Right ventricle myocardium inferior (tissue), 1 donor: ENCODE results near the gene MYOM1. TPM values are rescaled to one million over a fixed set of nuclear protein-coding genes. Genes with fewer than 3 reads are reported as not detected.
"Not testable (repeated sequence)": the region's sequence is repeated elsewhere in the genome, so short reads cannot be mapped to it uniquely, and the experiment has no call there.

Source experiments
- ATAC-seq: fragments of 200-7000 bp; cut with Tn5 transposase; one replicate; pipeline ENCODE4 v1.9.1; 2020; ENCODE audit warnings: mild to moderate bottlenecking, moderate library complexity
- DNase-seq: peaks from one replicate; pipeline ENCODE4 v3.0.0; 2021; ENCODE audit errors: missing footprints
- intact Hi-C: fragments of 100-400 bp; cut with DNase I; formaldehyde crosslinking; loops from one replicate; pipeline ENCODE4 v1.11.0; 2022
- total RNA-seq: library from RNA; stranded (reverse); fragmentation: NEBNext Ultra II Directional; extraction: Animal tissue kit (Norgen Biotek cat#: 25700); gene quantifications from one replicate; pipeline ENCODE4 v1.2.1, GENCODE V29; 2021
- donor health status: DM: no; HTN: yes; CAD: no; lungs with severe emphysema.

MYOM1 gene
- total RNA-seq, 1 donor from 2014 or later, result 611 TPM

DNA sequence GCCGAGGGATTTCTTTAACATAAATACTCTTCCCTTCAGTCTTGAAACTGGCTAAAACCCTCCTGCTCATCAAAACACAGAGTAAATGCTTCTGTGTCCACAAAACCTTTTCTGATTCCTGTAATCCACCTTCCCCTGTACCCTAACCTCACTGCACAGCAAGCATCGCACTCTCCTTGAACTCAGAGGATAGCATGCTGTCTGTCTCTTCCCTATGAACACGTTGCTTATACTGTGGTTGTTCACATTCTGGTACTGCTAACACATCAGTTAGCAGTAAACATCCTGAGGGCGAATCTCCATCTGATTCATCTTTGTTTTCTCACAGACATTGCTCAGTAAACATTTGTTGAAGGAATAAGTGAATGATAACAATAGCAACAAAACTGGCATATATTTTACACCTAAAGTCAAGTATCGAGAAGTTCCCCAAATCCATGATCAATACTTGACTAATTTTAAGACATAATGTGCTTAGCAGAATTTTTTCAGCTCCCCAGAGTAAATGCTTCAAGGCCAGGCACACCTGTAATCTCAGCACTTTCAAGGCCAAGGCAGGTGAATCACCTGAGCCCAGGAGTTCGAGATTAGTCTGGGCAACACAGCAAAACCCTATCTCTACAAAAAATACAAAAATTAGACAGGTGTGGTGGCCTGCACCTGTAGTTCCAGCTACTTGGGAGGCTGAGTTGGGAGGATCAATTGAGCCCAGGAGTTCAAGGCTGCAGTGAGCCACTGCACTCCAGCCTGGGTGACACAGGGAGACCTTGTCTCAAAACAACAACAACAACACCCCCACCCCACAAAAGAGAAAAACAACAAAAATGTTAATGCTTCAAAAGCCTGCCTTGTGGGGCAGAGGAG lies 161.2 kb downstream of the MYOM1 start:
- DNase-seq (no peak), ATAC-seq (no peak)
- intact Hi-C loops, result no loop called here

DNA sequence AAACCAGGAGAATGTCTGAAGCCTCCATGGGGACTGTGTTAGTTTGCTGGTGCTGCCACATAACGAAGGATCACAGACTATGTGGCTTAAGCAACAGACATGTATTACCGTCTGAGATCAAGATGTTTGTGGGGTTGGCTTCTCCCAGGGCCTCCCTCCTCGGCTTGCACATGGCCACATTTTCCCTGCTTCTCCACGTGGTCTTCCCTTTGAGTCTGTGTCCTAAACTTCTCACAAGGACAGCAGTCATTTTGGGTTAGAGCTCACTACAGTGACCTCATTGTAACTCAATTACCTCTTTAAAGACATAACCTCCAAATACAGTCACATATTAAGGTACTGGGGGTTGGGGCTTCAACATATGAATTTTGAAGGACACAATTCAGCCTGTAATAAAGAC lies 162.2 kb downstream of the MYOM1 start:
- intact Hi-C loops, result no loop called here
- no peak for DNase-seq
- no peak for ATAC-seq

DNA sequence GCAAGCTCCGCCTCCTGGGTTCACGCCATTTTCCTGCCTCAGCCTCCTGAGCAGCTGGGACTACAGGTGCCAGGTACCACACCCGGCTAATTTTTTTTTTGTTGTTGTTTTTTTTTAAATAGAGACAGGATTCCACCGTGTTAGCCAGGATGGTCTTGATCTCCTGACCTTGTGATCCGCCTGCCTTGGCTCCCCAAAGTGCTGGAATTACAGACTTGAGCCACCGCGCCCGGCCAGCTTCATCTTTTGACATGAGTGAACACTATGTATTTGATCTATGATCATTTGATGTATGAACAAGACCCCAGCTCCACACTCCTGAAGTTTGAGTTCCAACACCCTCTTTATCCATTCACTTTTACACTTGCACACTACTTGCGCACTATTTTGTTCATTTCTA lies 163.5 kb downstream of the MYOM1 start:
- ATAC-seq (no peak), DNase-seq (no peak)
- intact Hi-C loops, result no loop called here

DNA sequence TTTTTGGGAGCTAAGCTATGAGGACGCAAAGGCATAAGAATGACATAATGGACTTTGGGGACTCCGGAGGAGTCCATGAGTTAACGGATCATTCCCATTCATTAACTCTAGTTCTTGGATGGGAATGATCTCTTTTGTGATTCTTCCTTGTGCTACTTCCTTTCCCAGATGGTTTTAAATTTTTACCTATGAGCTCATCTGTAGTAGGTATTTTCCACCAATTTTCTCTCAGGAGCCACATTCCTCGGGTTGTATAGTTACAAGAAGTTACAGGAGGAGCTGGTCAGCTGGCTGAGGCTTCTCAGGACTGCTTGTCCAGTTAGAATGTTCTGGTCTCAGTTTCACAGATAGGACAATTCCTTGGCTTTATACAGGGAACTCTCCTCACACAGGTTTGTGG lies 164.0 kb downstream of the MYOM1 start:
- no peak for ATAC-seq
- intact Hi-C loops, result no loop called here

DNA sequence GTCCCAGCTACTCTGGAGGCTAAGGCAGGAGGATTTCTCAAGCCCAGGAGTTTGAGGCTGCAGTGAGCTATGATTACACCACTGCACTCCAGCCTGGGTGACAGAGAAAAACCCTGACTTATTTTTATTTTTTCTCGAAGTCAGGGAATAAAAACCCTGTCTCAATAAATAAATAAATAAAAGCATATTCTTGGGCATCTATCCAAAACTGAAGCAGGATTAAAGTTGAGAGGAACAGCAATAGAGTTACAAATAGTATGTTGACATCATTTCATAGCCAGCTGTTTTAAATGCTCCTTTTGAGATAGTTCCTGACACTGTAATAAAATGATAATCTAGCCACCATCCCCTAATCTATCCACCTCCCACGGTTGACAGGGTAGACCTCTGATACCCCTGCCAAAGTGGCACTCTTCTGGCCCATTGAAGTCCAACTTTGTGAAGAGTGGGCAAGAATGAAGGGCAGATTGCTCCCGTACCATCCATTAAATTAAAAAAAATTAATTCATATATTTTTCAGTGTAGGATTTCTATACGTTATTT lies 164.5 kb downstream of the MYOM1 start:
- ATAC-seq, result no peak
- DNase-seq, result no peak
- intact Hi-C loops, result no loop called here

More for the DNA sequence above, 164.0 kb downstream of the MYOM1 start:
- DNase-seq, result no peak

DNA sequence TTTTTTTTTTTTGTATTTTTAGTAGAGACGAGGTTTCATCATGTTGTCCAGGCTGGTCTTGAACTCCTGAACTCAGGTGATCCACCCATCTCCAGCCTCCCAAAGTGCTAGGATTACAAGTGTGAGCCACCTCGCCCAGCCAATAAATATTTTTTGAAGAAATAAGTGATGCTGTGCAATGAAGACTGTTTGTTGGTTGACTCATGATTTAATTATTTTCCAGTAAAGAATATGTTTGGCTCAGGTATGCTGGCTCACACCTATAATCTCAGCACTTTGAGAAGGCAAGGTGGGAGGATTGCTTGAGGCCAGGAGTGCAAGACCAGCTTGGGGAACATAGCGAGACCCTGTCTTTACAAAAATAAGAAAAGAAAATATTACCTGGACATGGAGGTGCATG lies 165.0 kb downstream of the MYOM1 start:
- DNase-seq, result no peak
- intact Hi-C loops, result no loop called here
- ATAC-seq, result no peak

DNA sequence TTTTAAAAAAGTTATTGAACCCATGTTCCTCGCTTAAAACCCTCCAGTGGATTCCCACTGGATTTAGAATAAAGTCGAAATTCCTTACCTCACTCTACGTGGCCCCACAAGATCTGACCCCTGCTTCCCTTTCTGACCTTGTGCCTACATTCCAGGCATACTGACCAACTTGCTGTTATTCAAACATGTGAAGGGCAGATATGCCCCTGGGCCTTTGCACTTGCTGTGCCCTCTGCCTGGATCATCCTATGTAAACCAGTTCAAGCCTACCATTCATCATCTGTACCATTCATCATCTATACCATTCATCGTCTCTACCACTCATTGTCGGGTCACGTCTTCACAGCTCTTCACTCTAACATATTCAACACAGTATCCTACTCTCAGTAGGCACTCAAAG lies 165.6 kb downstream of the MYOM1 start:
- no peak for ATAC-seq
- no peak for DNase-seq
- intact Hi-C loops, result no loop called here

DNA sequence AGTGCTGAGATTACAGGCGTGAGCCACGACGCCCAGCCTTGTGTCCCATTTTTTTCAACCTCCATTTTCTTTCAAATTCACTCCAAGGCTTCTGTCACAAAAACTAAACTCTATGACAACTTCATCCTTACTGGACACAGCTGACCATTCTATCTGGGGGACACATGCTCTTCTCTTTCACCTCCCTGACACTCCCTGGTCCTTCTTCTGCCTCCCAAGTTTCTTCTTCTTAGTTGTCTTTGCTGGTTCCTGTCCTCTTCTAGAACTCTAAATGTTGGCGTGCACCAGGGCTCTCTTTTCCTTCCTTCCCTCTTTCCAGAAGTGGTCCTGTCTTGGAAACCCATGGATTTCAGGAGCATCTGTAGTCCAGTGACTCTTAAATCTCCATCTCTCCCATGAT lies 166.7 kb downstream of the MYOM1 start:
- DNase-seq (no peak), ATAC-seq (no peak)
- intact Hi-C loops, result no loop called here

DNA sequence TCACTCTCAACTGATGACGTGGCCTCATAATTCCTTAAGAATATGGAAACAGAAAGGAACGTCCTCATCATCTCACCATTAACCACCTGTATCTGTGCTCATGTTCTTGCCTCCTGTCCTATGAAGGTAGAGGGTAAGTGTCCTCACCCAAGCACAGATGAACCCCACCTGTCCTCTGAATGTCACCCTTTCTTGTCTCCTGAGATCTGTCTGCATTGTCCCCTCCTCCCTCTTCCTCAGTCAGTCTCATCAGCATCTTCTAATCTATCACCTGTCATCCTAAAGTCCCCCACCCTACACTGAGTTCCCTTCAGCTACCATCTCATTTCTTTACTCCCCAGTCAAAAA lies 167.4 kb downstream of the MYOM1 start:
- DNase-seq (no peak), ATAC-seq (no peak)

DNA sequence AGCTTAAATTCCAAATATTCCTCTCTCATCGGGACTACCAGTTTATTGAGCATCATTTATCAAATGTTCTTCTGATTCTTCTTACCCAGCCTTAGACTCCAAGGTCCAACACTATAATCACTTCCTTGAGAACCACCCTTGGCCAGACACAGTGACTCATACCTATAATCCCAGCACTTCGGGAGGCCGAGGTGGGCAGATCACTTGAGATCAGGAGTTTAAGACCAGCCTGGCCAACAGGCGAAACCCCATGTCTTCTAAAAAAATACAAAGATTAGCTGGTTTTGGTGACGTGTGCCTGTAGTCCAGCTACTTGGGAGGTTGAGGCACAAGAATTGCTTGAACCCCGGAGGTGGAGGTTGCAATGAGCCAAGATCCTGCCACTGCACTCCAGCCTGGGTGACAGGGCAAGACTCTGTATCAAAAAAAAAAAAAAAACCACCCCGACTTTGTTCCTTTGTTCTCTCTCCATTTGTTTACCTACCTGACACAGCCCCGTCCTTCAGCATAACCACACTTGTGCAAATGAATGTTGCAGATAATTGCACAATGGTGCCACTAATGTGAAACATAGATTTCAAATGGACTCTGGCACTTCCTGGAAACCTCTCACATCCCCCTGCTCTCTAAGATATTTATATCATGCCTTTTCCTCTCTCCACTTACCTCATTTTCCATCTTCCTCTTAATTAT lies 167.9 kb downstream of the MYOM1 start:
- ATAC-seq (no peak), DNase-seq (no peak)
- intact Hi-C loops, result no loop called here

More for the DNA sequence above, 167.4 kb downstream of the MYOM1 start:
- intact Hi-C loops, result no loop called here

DNA sequence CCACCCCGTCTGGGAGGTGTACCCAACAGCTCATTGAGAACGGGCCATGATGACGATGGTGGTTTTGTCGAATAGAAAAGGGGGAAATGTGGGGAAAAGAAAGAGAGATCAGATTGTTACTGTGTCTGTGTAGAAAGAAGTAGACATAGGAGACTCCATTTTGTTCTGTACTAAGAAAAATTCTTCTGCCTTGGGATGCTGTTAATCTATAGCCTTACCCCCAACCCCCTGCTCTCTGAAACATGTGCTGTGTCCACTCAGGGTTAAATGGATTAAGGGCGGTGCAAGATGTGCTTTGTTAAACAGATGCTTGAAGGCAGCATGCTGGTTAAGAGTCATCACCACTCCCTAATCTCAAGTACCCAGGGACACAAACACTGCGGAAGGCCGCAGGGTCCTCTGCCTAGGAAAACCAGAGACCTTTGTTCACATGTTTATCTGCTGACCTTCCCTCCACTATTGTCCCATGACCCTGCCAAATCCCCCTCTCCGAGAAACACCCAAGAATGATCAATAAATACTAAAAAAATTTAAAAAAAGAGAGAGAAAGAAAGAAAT lies 169.8 kb downstream of the MYOM1 start:
- DNase-seq, intact Hi-C loops, ATAC-seq: not testable (repeated sequence)

DNA sequence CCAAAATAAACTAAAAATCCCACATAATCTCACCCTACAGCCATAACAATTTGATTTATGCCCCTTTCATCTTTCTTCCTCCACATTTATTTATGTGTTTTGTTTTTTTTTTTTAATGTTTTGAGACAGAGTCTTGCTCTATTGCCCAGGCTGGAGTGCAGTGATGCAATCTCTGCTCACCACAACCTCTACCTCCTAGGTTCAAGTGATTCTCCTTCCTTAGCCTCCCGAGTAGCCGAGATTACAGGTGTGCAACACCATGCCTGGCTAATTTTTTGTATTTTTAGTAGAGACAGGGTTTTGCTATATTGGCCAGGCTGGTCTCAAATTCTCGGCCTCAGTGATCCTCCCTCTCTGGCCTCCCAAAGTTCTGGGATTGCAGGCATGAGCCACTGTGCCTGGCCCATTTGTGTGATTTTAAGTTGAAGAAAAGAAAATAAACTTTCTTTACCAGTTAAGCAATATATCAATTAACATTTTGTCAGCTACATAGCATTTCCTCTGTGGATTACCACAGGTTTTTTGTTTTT lies 170.9 kb downstream of the MYOM1 start:
- intact Hi-C loops, result no loop called here
- no peak for DNase-seq
- ATAC-seq, result no peak

DNA sequence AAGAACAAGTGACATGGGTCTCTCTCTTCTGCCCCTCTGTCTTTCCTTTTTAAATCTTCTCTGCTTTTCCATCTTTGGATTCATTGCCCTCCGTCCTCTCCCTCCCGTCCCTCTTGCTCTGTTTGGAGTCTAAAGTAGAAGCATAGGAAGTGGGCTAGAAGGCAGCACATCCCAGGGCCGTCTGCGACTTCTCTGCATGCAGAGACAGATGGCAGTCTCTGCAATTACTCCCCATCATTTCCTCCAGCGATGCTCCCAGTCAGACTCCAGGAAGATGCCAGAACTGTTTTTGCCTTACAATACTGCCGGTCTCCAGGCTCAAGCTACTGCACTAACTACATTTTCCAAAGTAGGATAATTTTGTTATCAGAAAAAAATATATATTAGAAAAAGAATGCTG lies 171.6 kb downstream of the MYOM1 start:
- ATAC-seq, result no peak
- no peak for DNase-seq
- intact Hi-C loops, result no loop called here

DNA sequence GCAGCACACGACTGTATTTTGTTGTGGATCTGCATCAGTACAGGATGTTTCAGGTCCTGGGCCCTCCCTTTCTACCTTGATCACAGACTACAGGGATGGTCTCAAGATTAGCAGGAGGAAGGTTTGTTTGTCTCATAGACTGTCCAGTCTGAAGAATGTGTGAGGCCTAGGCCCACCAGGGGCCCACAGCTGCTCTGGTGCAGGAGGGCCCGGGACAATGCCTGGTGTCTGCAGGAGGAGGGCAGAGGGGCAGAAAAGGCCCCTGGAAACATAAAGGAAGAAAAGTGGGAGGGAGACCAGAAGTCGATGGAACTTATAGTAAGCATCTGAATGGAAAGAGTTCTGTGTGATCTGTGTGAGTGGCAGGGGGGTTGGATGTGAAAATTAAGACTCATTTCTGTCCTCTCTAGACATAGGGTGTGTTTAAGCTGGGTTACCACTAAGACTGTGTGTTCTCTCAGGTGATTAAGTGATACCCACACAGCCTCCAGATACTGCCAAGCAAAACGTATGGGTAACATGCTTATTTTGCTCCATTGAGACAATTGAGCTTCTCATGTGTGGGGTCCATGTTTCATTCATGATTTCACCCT lies 173.5 kb downstream of the MYOM1 start:
- no peak for DNase-seq
- no peak for ATAC-seq
- intact Hi-C loops, result no loop called here

DNA sequence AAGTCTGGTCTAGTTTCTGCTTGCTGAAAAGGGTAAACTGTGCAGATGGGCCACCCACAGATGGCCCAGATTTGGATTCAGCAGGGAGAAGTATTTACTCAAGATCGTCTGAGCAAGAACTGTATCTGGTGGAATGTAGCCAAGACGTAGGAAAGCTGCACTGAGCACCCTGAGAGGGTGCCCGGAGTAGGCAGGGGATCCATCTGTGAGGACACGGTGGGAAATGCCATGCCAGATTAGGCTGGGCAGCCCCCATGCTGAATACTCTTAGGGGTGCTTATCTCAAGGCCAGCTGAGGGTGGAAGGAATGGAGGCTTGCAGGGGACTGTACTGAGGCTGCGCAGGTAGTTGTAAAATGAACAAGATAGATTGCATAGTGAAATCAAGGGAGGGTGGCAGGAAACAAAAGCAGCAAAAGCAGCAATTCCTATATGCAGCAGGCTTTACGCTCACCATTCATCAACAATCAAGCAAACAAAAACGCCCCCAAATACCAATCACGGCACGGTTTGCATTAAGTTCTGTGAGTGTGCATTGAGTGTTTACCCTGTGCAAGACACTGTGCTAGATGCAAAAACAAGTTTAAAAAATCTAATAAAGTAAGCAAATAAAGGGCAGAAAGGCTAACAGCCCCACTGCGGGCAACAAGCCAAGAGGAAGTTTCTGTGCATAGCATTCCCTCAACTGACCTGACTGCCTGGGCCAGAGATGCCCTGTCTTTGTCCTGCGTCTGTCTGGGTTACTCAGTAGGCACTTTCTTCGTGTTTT lies 174.7 kb downstream of the MYOM1 start:
- ATAC-seq (peak; percentile 46), DNase-seq (no peak)
- intact Hi-C loops, result no loop called here

DNA sequence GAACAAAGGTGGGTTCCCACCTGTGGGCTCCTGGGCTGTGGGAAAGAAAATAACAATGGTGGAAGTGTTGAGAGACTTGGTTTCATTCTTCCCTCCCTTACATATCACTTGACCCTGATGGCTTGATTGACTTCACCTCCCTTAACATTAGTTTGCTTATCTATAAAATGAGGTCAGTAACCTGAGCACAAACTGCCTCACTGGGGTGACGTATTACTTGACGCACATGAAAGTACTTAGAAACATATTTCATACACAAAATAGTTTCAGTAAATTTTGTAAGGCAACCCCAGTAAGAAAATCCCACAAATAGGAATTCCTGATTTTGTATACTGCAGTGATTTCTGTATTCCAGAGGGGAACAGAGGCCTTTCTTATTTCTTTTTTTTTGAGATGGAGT lies 177.4 kb downstream of the MYOM1 start:
- ATAC-seq (no peak), DNase-seq (no peak)
- intact Hi-C loops, result no loop called here

DNA sequence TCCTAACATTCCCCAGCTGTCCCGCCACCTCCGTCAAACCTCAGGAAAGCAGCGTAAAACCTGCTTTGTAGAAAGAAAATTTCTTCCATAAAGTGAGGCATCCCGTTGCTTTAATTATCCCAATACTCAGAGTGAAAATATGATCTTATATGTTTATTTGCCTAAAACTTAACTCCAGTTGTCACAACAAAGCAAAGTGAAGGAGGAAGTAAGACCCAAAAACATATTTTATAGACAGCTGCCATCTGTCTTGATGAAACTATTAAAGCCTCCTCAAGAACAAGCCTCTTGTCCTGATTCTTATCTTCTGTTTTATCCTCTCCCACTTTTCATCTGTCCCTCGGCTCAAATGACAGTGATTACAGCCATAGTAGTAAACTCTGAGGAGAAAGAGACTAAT lies 177.9 kb downstream of the MYOM1 start:
- DNase-seq (no peak), ATAC-seq (no peak)
- intact Hi-C loops, result no loop called here

DNA sequence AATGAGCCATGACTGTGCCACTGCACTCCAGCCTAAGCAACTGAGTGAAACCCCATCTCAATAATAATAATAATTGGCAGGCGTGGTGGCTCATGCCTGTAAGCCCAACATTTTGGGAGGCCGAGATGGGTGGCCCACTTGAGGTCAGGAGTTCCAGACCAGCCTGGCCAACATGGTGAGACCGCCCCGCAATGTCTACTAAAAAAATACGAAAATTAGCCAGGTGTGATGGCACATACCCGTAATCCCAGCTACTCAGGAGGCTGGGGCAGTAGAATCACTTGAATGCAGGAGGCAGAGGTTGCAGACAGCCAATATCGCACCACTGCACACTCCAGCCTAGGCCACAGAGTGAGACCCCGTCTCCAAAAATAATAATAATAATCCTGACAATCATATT lies 178.9 kb downstream of the MYOM1 start:
- DNase-seq (no peak), ATAC-seq (no peak)
- intact Hi-C loops, result no loop called here

DNA sequence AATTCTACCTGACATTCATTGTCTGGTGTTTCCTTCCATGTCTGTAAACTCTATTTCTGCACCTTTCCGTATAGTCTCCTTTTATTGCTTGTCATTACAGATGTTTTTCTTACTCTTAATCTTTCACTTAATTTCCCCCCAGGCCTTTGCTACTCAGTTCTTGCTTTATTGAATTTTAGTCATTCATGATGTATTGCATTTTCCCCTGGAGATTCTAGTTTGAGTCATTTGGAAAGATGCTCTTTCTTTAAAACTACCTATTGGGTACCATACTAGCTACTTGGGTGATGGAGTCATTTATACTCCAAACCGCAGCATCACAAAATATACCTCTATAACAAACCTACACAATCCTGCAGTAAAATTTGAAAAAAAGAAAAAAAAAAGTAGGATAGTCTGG lies 179.6 kb downstream of the MYOM1 start:
- DNase-seq, result no peak
- intact Hi-C loops, result no loop called here
- ATAC-seq, result no peak
